ENCODE data around the gene DNAH8.

Gene DNAH8

GRCh38 chr6:38715016-38715689 is at the start of gene DNAH8:
TSS of gene DNAH8 (plus strand) at chr6:38715311. CDS start at chr6:38722810, 7,499 bp downstream.
- no peak for DNase-seq (ENCODE audit: insufficient read length, low spot score)
- no peak for FAIRE-seq
- TF ChIP-seq POLR2A (IDR thresholded peaks at IDR 0.05; ENCODE audit: low read depth, low read length): no peak

- no peak for TF ChIP-seq POLR2A (IDR thresholded peaks at IDR 0.05; ENCODE audit: low read depth, low read length)
- DNase-seq (ENCODE audit: insufficient read length, low spot score) (peak; percentile 15), FAIRE-seq (peak; percentile 84)
These were observed 43.1 kb upstream of the DNAH8 start for GRCh38 chr6:38671885-38672467.

DNA sequence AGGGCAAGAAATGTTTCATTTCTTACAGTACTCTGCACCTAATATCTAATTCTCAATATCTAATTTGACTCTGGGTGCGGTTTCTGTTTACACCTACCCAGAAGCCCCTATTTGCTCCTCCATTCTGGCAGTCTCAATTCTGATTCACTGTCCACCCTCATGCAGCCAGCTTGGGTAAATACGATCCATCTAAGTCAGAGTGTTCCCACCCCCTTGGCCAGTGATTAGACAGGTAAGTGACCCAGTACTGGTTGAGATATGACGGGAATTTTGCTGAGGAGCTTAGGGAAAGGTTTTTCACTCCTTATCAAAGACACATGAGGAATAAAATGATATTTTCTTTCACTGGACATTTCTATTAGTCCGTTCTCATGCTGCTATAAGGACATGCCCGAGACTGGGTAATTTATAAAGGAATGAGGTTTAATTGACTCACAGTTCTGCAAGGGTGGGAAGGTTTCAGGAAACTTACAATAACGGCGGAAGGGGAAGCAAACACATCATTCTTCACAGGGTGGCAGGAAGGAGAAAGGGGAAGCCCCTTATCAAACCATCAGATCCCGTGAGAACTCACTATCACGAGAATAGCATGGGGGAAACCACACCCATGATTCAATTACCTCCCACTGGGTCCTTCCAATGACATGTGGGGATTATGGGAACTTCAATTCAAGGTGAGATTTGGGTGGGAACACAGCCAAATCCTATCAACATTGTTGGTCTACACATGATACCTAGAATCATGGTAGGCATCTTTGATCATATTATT is 41.5 kb upstream of the DNAH8 start:
- FAIRE-seq: no peak
- no peak for TF ChIP-seq POLR2A (IDR thresholded peaks at IDR 0.05; ENCODE audit: low read depth, low read length)

DNA sequence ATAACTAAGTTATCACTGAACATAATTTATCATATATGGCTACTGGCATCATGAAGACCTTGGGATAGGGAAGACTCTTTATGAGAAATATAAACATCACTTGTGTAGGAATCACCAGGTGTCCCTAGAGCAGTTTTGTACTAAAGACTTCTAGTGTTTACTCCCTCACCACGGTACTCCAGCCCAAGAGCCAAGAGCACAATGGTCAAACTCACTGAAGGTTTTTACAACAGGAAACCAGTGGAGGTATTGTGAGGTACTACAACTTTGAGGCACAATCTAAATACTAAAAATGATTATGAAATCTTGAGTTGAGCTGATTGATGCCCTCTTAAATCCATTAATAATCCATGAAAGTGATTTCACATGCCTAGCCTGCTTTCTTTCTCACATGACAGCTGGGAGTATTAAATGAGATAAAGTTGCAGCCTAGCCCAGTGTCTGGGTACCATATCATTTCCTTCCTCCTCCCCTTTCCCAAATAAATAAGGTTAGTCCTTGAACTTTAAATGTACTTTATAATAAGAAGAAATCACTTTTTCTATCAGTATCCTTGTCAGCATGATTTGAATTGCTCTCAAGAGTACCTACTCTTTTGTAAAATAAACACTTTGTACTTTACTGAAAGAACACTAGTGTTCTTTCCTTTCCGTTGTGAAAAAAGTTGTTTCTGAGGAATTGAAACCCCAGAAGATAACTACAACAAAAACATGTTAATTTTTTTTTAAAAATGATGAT is 38.7 kb upstream of the DNAH8 start:
- no peak for TF ChIP-seq POLR2A (IDR thresholded peaks at IDR 0.05; ENCODE audit: low read depth, low read length)
- DNase-seq (ENCODE audit: insufficient read length, low spot score) (no peak), FAIRE-seq (no peak)

More for the DNA sequence above, 41.5 kb upstream of the DNAH8 start:
- DNase-seq (ENCODE audit: insufficient read length, low spot score): no peak

GRCh38 chr6:38676974-38677544 is 38.1 kb upstream of the DNAH8 start:
- no peak for TF ChIP-seq POLR2A (IDR thresholded peaks at IDR 0.05; ENCODE audit: low read depth, low read length)
- FAIRE-seq (peak; percentile 20), DNase-seq (ENCODE audit: insufficient read length, low spot score) (no peak)

- no peak for TF ChIP-seq POLR2A (IDR thresholded peaks at IDR 0.05; ENCODE audit: low read depth, low read length)
- DNase-seq (ENCODE audit: insufficient read length, low spot score) (no peak), FAIRE-seq (no peak)
These were observed 36.8 kb upstream of the DNAH8 start for GRCh38 chr6:38678178-38678760.

DNA sequence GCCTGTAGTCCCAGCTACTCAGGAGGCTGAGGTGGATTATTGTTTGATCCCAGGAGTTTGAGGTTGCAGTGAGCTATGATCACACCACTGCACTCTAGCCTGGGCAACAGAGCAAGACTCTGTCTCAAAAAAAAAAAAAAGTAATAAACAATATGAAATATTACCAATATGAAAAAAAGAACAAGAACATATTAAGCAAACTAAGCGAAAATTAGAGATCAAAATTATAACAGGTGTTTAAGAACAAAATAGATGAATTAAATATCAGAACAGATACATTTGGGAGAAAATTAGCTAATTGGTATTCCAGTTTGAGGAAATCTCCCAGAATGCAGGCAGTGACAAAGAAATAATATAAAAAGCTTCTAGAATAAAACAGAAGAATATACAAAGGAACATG is 35.4 kb upstream of the DNAH8 start:
- no peak for TF ChIP-seq POLR2A (IDR thresholded peaks at IDR 0.05; ENCODE audit: low read depth, low read length)
- DNase-seq (ENCODE audit: insufficient read length, low spot score): no peak

DNA sequence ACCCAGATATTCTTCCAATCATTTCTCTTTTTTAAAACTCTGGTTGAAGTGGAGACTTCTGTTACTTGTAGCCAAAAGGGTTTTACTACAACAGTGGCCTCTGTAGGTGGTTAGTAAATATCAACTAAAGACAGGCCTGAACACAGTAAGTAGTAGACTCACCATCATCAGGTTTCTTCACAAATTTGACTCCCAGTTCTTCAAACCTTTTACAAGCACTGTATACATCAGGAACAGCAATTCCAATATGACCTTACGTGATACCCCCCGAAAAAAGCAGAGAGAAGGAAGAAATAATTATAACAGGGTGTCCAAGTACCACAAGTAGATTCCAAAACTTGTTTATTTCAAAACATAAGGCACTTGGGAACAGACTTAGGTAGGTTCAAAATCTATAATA is 33.3 kb upstream of the DNAH8 start:
- no peak for TF ChIP-seq POLR2A (IDR thresholded peaks at IDR 0.05; ENCODE audit: low read depth, low read length)
- FAIRE-seq (no peak), DNase-seq (ENCODE audit: insufficient read length, low spot score) (no peak)

More for the DNA sequence above, 35.4 kb upstream of the DNAH8 start:
- FAIRE-seq: no peak

GRCh38 chr6:38684237-38684636 is 30.9 kb upstream of the DNAH8 start:
- DNase-seq (ENCODE audit: insufficient read length, low spot score) (no peak), FAIRE-seq (no peak)
- TF ChIP-seq POLR2A (IDR thresholded peaks at IDR 0.05; ENCODE audit: low read depth, low read length): no peak

- FAIRE-seq: no peak
- no peak for DNase-seq (ENCODE audit: insufficient read length, low spot score)
- no peak for TF ChIP-seq POLR2A (IDR thresholded peaks at IDR 0.05; ENCODE audit: low read depth, low read length)
These were observed 30.2 kb upstream of the DNAH8 start for GRCh38 chr6:38684904-38685303.

GRCh38 chr6:38686270-38687042 is 28.7 kb upstream of the DNAH8 start:
- DNase-seq (ENCODE audit: insufficient read length, low spot score) (no peak), FAIRE-seq (no peak)

GRCh38 chr6:38687043-38687353 is 28.1 kb upstream of the DNAH8 start:
- no peak for TF ChIP-seq POLR2A (IDR thresholded peaks at IDR 0.05; ENCODE audit: low read depth, low read length)
- FAIRE-seq (no peak), DNase-seq (ENCODE audit: insufficient read length, low spot score) (no peak)

More at GRCh38 chr6:38686270-38687042, 28.7 kb upstream of the DNAH8 start:
- no peak for TF ChIP-seq POLR2A (IDR thresholded peaks at IDR 0.05; ENCODE audit: low read depth, low read length)

- DNase-seq (ENCODE audit: insufficient read length, low spot score): no peak
- FAIRE-seq: no peak
- TF ChIP-seq POLR2A (IDR thresholded peaks at IDR 0.05; ENCODE audit: low read depth, low read length): no peak
These were observed 27.6 kb upstream of the DNAH8 start for GRCh38 chr6:38687549-38687948.

Measured in H54 (cell line).